K562 (cell line): Measurements from ENCODE around the gene COMMD9. TPM values are rescaled to one million over a fixed set of nuclear protein-coding genes. Genes with fewer than 3 reads are reported as not detected.
A peak's percentile ranks its signal among the peaks of the same experiment; 100 is the strongest.

Source experiments
- ATAC-seq: fragments of 200-7000 bp; cut with Tn5 transposase; 3 replicates; pipeline ENCODE4 v1.9.1; 2020; ENCODE audit warnings: moderate library complexity
- BruUV-seq: library from RNA; stranded (reverse); fragments of 400-500 nt; replicated peaks from 2 replicates; lab custom pipeline; 2021; lab: Mats Ljungman, UMichigan
- CTCF ChIA-PET: fragments of 300-600 bp; formaldehyde crosslinking; extraction: SDS; loops from one replicate; lab custom pipeline; 2021; ENCODE audit warnings: low intra/inter-chr PET ratio; lab: Yijun Ruan, JAX
- POLR2A ChIA-PET: fragments of 300-600, 350-650 bp; sonication (Branson Sonifier 250); formaldehyde crosslinking; extraction: SDS; loops from one replicate; lab custom pipeline; 2021; ENCODE audit warnings: antibody characterized with exemption, inconsistent platforms; lab: Yijun Ruan, JAX
- DNase-seq, 4 experiments: peaks; one replicate each; pipeline versions ENCODE4 v3.0.0 to v3.0.0-alpha.2; 2011 to 2018; ENCODE audit warnings: low spot score in 3 of 4, mixed read lengths in 3 of 4; ENCODE audit errors: extremely low read depth in 1 of 4
- FAIRE-seq: peaks from 2 replicates; lab custom pipeline; 2011; peaks lifted over from hg19 to GRCh38; lab: Jason Lieb, UNC
- H2AFZ ChIP-seq: 2 replicates; pipeline ENCODE4 v1.6.0; 2011; ENCODE audit warnings: low read depth, low read length, control low read depth, inconsistent platforms
- H3K27ac ChIP-seq: fragments of 200-600 bp; 3 replicates; pipeline ENCODE4 v1.8.0; 2011; ENCODE audit warnings: low read depth, mild to moderate bottlenecking, control low read depth, inconsistent platforms, low read length, moderate library complexity, mixed read lengths; ENCODE audit errors: extremely low read depth
- H3K27me3 ChIP-seq, 2 experiments: fragments of 300-600 bp in 1 of 2; 2 replicates in 1 of 2; 3 replicates in 1 of 2; pipeline versions ENCODE4 v1.6.0 to v1.8.0; 2011; ENCODE audit warnings: inconsistent platforms in 2 of 2, low read length in 2 of 2, mild to moderate bottlenecking in 1 of 2, mixed read lengths in 1 of 2, moderate library complexity in 1 of 2; ENCODE audit not compliant: control insufficient read depth in 2 of 2, insufficient read depth in 2 of 2
- H3K36me3 ChIP-seq: fragments of 300-600 bp; 3 replicates; pipeline ENCODE4 v1.8.0; 2011; ENCODE audit warnings: mild to moderate bottlenecking, low read length, inconsistent platforms; ENCODE audit not compliant: control insufficient read depth, insufficient read depth
- H3K4me1 ChIP-seq, 2 experiments: fragments of 200-600 bp in 1 of 2; replicated peaks in 1 of 2; 2 replicates in 1 of 2; 3 replicates in 1 of 2; pipeline versions ENCODE4 v1.5.1 to v1.8.0; 2011; ENCODE audit warnings: inconsistent platforms in 2 of 2, low read length in 2 of 2, mild to moderate bottlenecking in 1 of 2, mixed read lengths in 1 of 2, moderate library complexity in 1 of 2; ENCODE audit not compliant: control insufficient read depth in 2 of 2, insufficient read depth in 2 of 2
- H3K4me2 ChIP-seq: 2 replicates; pipeline ENCODE4 v1.6.1; 2011; ENCODE audit warnings: low read length, control low read depth, inconsistent platforms, mixed read lengths; ENCODE audit not compliant: insufficient read depth
- H3K4me3 ChIP-seq: fragments of 200-600 bp; sonication (generic), shearing (Covaris generic); 2 replicates; pipeline ENCODE4 v1.5.1; 2016; ENCODE audit warnings: control low read depth, inconsistent platforms
- H3K79me2 ChIP-seq: fragments of 200-600 bp; 3 replicates; pipeline ENCODE4 v1.8.0; 2011; ENCODE audit warnings: low read length, inconsistent platforms; ENCODE audit not compliant: control insufficient read depth, insufficient read depth
- H3K9ac ChIP-seq, 2 experiments: 2 replicates each; pipeline versions ENCODE4 v1.6.0 to v1.6.1; 2011; ENCODE audit warnings: low read depth in 2 of 2, low read length in 2 of 2, control low read depth in 1 of 2, inconsistent platforms in 1 of 2, mild to moderate bottlenecking in 1 of 2, mixed read lengths in 1 of 2; ENCODE audit not compliant: insufficient read depth in 1 of 2
- H3K9me1 ChIP-seq: one replicate; pipeline ENCODE4 v1.6.0; 2011; ENCODE audit warnings: inconsistent platforms, mild to moderate bottlenecking, low read length, moderate library complexity; ENCODE audit not compliant: control insufficient read depth, insufficient read depth
- H3K9me3 ChIP-seq: replicated peaks from 2 replicates; pipeline ENCODE4 v1.5.1; 2011; ENCODE audit warnings: low read depth, low read length, inconsistent platforms; ENCODE audit not compliant: control insufficient read depth, insufficient read depth
- H4K20me1 ChIP-seq: replicated peaks from 2 replicates; pipeline ENCODE4 v1.6.1; 2011; ENCODE audit warnings: low read length, inconsistent platforms, mixed read lengths; ENCODE audit not compliant: control insufficient read depth, insufficient read depth
- DDX20 ChIP-seq: fragments of 450-650 bp; IDR thresholded peaks from 2 replicates; pipeline ENCODE4 v1.6.1; 2016; ENCODE audit warnings: missing genetic modification characterization, low read depth, mild to moderate bottlenecking, missing compliant biosample characterization, moderate library complexity
- HEY1 ChIP-seq: fragments of 250-450 bp; sonication (Bioruptor Pico); IDR thresholded peaks from 2 replicates; pipeline ENCODE4 v1.5.0; 2020; ENCODE audit warnings: mild to moderate bottlenecking, moderate library complexity, borderline replicate concordance
- HNRNPH1 ChIP-seq: fragments of 200-400 bp; formaldehyde crosslinking; optimal IDR thresholded peaks from 2 replicates; pipeline ENCODE3; 2017; ENCODE audit warnings: low read depth, mild to moderate bottlenecking, low read length, moderate library complexity
- KAT8 ChIP-seq: fragments of 450-650 bp; IDR thresholded peaks from 2 replicates; pipeline ENCODE4 v1.6.1; 2016; ENCODE audit warnings: low read depth, mild to moderate bottlenecking
- LCOR ChIP-seq: sonication (generic); formaldehyde crosslinking; IDR thresholded peaks from 2 replicates; pipeline ENCODE4 v1.8.0; 2022; ENCODE audit warnings: mild to moderate bottlenecking, missing genetic modification reagents
- NFE2L1 ChIP-seq: fragments of 450-650 bp; IDR thresholded peaks from 2 replicates; pipeline ENCODE4 v1.6.1; 2016; ENCODE audit warnings: missing genetic modification characterization, low read depth, mild to moderate bottlenecking, missing compliant biosample characterization, moderate library complexity, borderline replicate concordance
- RBM34 ChIP-seq: fragments of 200-400 bp; formaldehyde crosslinking; IDR thresholded peaks from 2 replicates; pipeline ENCODE4 v1.6.1; 2018; ENCODE audit warnings: low read length, borderline replicate concordance; ENCODE audit not compliant: insufficient read depth
- ZFP36 ChIP-seq: fragments of 150-350 bp; IDR thresholded peaks from 2 replicates; pipeline ENCODE4 v1.6.1; 2018; ENCODE audit warnings: low read length, low read depth; ENCODE audit not compliant: partially characterized antibody
- ZKSCAN1 ChIP-seq: fragments of 150-350 bp; IDR thresholded peaks from 2 replicates; pipeline ENCODE4 v1.6.1; 2016; ENCODE audit warnings: low read depth, low read length
- WGBS: fragments of 100-300 bp; shearing (Covaris generic); methylation state at CpG from one replicate; pipeline ENCODE4 v1.1.6; 2016; ENCODE audit warnings: low coverage, mixed read lengths; ENCODE audit not compliant: insufficient coverage; ENCODE audit errors: missing lambda C conversion rate; 5-methylcytosine and 5-hydroxymethylcytosine counted together
- in situ Hi-C: fragments of 300-500 bp; cut with MboI; formaldehyde crosslinking; loops from 4 replicates; pipeline ENCODE4 v1.15.0; 2018; ENCODE audit warnings: inconsistent platforms, mixed read lengths
- intact Hi-C: fragments of 100-400 bp; cut with micrococcal nuclease; formaldehyde crosslinking; loops from 2 replicates; pipeline ENCODE4 v1.14.2; 2022
- polyA plus RNA-seq, 8 experiments: library from polyadenylated mRNA; depleted of rRNA in 4 of 8; stranded (reverse) in 5 of 8; unstranded in 3 of 8; fragments of >200 nt; fragmentation: Nextera tagmentation in 2 of 8; fragmentation: Illumina TruSeq in 1 of 8; extraction: Ambion mirVana in 2 of 8; extraction: Trizol in 1 of 8; gene quantifications; 2 replicates each; pipeline versions ENCODE4 v1.2.1 to v1.2.3, GENCODE V29; 2011 to 2014; ENCODE audit warnings: inconsistent platforms in 1 of 8, missing spikeins in 1 of 8
- total RNA-seq, 7 experiments: library from RNA; depleted of rRNA in 6 of 7; stranded (reverse); fragments of >200 nt in 6 of 7; fragmentation: Illumina TruSeq in 2 of 7; extraction: Trizol in 2 of 7; gene quantifications; 2 replicates each; pipeline versions ENCODE4 v1.2.1 to v1.2.3, GENCODE V29; 2011 to 2021; ENCODE audit warnings: low replicate concordance in 1 of 7
- TF ChIP-seq, protein P1 (sequence below): fragments of 200-600 bp; sonication (generic); IDR thresholded peaks from one replicate; pipeline ENCODE4 v1.6.1; 2012; ENCODE audit warnings: mild to moderate bottlenecking, low read depth, low read length, inconsistent platforms

The COMMD9 gene
- total and polyA plus RNA-seq, 9 of the 15 experiments (the other 6 are each of a cell fraction or from before 2014, with no cell fraction given) = 27.3 to 121 (median 48.0) TPM

DNA sequence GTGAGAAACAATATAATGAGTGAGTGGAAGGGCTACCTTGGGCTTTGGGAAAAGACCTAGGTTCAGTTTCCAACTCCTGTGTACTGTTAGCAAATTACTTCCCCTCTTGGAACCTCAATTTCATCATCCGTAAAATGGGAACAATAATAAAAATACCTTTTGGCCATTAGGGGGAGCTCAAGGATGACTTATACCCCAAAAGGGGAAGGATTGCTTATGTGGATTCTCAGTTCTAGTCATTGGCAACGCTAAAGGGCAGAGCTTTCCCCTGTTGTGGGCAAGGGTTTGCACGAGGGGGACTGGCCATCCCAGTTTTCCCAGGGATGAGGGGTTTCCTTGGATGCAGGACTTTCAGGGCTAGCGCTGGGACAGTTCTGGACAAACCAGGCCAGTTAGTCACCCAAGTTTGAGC lies 3.1 kb upstream of the COMMD9 start:
- Histone ChIP-seq H3K4me2 (no peak overlapping the region), H3K4me1 (peaks cover 0 to 2% of the 10 kb centered on the region in 2 experiments; a peak in 1 of 5 replicates), H3K9me3 (no peaks in the 10 kb centered on the region), H3K27me3 (peaks cover 0 to 5% of the 10 kb centered on the region in 2 experiments; a peak in 4 of 5 replicates), H2AFZ (no peak overlapping the region), H3K36me3 (no peaks in the 10 kb centered on the region), H3K4me3 (no peak overlapping the region), H4K20me1 (no peaks in the 10 kb centered on the region), H3K9me1 (no peaks in the 10 kb centered on the region), H3K27ac (no peak overlapping the region), H3K9ac (no peak overlapping the region), H3K79me2 (no peaks in the 10 kb centered on the region; the same call in 2 of the 3 replicates)
- intact Hi-C loops = loop anchor here (1.0 to 5.0 kb wide), 5 partner anchors 186 to 454 kb away; no protein-coding TSS in a partner anchor
- 6% methylated on average over 4 of the region's 4 CpGs for WGBS
- POLR2A ChIA-PET = interaction anchor here (0.7 kb wide), 1 partner anchor 218 kb away, joined by 3 read pairs; the partner anchor contains the start of gene TRAF6
- BruUV-seq = no TSS peak
- FAIRE-seq = peak; percentile 80
- CTCF ChIA-PET = interaction anchor here (0.7 to 1.9 kb wide), 5 partner anchors 187 to 455 kb away, joined by 3 to 8 read pairs (median 6); no protein-coding TSS in a partner anchor
- in situ Hi-C loops = no loop called here
- DNase-seq = peak; percentile 33 to 64 (median 46)
- no peak for ATAC-seq
- TF ChIP-seq HNRNPH1 (no peak), LCOR (no peak), HEY1 (CRISPR knock-in tag) (no peak), ZFP36 (peak; percentile 6), DDX20 (tag) (no peak), NFE2L1 (tag) (no peak), ZKSCAN1 (0 out of 2 replicates have a peak, but pooled peaks have one; percentile 24), KAT8 (no peak), RBM34 (no peak)
- TF ChIP-seq, protein P1, sequence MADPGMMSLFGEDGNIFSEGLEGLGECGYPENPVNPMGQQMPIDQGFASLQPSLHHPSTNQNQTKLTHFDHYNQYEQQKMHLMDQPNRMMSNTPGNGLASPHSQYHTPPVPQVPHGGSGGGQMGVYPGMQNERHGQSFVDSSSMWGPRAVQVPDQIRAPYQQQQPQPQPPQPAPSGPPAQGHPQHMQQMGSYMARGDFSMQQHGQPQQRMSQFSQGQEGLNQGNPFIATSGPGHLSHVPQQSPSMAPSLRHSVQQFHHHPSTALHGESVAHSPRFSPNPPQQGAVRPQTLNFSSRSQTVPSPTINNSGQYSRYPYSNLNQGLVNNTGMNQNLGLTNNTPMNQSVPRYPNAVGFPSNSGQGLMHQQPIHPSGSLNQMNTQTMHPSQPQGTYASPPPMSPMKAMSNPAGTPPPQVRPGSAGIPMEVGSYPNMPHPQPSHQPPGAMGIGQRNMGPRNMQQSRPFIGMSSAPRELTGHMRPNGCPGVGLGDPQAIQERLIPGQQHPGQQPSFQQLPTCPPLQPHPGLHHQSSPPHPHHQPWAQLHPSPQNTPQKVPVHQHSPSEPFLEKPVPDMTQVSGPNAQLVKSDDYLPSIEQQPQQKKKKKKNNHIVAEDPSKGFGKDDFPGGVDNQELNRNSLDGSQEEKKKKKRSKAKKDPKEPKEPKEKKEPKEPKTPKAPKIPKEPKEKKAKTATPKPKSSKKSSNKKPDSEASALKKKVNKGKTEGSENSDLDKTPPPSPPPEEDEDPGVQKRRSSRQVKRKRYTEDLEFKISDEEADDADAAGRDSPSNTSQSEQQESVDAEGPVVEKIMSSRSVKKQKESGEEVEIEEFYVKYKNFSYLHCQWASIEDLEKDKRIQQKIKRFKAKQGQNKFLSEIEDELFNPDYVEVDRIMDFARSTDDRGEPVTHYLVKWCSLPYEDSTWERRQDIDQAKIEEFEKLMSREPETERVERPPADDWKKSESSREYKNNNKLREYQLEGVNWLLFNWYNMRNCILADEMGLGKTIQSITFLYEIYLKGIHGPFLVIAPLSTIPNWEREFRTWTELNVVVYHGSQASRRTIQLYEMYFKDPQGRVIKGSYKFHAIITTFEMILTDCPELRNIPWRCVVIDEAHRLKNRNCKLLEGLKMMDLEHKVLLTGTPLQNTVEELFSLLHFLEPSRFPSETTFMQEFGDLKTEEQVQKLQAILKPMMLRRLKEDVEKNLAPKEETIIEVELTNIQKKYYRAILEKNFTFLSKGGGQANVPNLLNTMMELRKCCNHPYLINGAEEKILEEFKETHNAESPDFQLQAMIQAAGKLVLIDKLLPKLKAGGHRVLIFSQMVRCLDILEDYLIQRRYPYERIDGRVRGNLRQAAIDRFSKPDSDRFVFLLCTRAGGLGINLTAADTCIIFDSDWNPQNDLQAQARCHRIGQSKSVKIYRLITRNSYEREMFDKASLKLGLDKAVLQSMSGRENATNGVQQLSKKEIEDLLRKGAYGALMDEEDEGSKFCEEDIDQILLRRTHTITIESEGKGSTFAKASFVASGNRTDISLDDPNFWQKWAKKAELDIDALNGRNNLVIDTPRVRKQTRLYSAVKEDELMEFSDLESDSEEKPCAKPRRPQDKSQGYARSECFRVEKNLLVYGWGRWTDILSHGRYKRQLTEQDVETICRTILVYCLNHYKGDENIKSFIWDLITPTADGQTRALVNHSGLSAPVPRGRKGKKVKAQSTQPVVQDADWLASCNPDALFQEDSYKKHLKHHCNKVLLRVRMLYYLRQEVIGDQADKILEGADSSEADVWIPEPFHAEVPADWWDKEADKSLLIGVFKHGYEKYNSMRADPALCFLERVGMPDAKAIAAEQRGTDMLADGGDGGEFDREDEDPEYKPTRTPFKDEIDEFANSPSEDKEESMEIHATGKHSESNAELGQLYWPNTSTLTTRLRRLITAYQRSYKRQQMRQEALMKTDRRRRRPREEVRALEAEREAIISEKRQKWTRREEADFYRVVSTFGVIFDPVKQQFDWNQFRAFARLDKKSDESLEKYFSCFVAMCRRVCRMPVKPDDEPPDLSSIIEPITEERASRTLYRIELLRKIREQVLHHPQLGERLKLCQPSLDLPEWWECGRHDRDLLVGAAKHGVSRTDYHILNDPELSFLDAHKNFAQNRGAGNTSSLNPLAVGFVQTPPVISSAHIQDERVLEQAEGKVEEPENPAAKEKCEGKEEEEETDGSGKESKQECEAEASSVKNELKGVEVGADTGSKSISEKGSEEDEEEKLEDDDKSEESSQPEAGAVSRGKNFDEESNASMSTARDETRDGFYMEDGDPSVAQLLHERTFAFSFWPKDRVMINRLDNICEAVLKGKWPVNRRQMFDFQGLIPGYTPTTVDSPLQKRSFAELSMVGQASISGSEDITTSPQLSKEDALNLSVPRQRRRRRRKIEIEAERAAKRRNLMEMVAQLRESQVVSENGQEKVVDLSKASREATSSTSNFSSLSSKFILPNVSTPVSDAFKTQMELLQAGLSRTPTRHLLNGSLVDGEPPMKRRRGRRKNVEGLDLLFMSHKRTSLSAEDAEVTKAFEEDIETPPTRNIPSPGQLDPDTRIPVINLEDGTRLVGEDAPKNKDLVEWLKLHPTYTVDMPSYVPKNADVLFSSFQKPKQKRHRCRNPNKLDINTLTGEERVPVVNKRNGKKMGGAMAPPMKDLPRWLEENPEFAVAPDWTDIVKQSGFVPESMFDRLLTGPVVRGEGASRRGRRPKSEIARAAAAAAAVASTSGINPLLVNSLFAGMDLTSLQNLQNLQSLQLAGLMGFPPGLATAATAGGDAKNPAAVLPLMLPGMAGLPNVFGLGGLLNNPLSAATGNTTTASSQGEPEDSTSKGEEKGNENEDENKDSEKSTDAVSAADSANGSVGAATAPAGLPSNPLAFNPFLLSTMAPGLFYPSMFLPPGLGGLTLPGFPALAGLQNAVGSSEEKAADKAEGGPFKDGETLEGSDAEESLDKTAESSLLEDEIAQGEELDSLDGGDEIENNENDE = no peak
